ENCODE measurements around the gene KIF13A. TPM values are rescaled to one million over a fixed set of nuclear protein-coding genes. Genes with fewer than 3 reads are reported as not detected.
"Not testable (repeated sequence)": the region's sequence is repeated elsewhere in the genome, so short reads cannot be mapped to it uniquely, and the experiment has no call there.

Gene KIF13A
- total RNA-seq, 4 donors from 2014 or later = 39.6 to 51.6 (median 43.2) TPM

DNA sequence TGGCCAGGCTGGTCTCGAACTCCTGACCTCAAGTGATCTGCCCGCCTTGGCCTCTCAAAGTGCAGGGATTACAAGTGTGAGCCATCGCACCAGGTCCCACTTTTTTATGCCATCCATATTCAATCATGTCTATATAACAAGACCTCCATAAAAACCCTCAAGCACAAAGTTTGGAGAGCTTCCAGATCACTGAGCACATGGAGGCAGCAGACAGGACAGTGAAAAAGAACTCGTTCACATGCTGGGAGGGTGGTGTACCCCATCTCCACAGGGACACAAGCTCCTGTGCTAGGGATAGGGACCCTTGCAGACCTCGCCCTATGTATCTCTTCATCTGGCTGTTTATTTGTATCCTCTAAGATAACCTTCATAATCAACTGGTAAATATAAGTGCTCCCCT, 30.3 kb downstream of the KIF13A start:
- H3K4me3 ChIP-seq = no peak overlapping the region
- peaks cover 0 to 3% (median 0%) of the 10 kb centered on the region in 4 donors for H3K4me1 ChIP-seq
- DNase-seq = no peak
- no peak overlapping the region for H3K27ac ChIP-seq
- TF ChIP-seq, protein P1, sequence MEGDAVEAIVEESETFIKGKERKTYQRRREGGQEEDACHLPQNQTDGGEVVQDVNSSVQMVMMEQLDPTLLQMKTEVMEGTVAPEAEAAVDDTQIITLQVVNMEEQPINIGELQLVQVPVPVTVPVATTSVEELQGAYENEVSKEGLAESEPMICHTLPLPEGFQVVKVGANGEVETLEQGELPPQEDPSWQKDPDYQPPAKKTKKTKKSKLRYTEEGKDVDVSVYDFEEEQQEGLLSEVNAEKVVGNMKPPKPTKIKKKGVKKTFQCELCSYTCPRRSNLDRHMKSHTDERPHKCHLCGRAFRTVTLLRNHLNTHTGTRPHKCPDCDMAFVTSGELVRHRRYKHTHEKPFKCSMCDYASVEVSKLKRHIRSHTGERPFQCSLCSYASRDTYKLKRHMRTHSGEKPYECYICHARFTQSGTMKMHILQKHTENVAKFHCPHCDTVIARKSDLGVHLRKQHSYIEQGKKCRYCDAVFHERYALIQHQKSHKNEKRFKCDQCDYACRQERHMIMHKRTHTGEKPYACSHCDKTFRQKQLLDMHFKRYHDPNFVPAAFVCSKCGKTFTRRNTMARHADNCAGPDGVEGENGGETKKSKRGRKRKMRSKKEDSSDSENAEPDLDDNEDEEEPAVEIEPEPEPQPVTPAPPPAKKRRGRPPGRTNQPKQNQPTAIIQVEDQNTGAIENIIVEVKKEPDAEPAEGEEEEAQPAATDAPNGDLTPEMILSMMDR (IDR thresholded peaks at IDR 0.05) = no peak
- TF ChIP-seq POLR2A (IDR thresholded peaks at IDR 0.05) = no peak
- no peaks in the 10 kb centered on the region for H3K36me3 ChIP-seq
- H3K9me3 ChIP-seq = no peaks in the 10 kb centered on the region
- H3K27me3 ChIP-seq = no peaks in the 10 kb centered on the region

DNA sequence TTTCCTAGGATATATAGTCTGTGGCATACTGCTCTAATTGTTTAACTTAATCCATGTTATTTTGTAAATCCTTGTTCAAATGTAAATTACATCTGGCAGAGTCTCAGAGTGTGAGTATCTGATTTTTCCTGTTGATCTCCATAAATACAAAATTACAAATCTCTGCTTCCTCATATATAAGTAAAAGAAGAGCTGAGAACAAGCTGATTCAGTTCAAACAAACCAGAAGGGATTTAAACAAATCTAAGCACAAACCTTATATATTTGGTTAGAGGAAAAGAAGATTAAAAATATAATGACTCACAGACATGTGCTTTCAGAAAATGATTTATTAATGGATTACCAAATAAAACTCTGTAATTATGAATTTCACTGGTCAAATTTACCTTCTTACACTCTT, 37.3 kb downstream of the KIF13A start:
- Histone ChIP-seq H3K4me1 (no peaks in the 10 kb centered on the region), H3K27me3 (no peaks in the 10 kb centered on the region), H3K9me3 (no peaks in the 10 kb centered on the region), H3K36me3 (no peaks in the 10 kb centered on the region), H3K27ac (no peak overlapping the region), H3K4me3 (no peak overlapping the region)
- no peak for DNase-seq
- TF ChIP-seq, protein P1 (IDR thresholded peaks at IDR 0.05) = no peak
- TF ChIP-seq POLR2A (IDR thresholded peaks at IDR 0.05) = no peak

GRCh38 chr6:17949168-17949567, 38.3 kb downstream of the KIF13A start:
- Histone ChIP-seq H3K36me3 (no peaks in the 10 kb centered on the region), H3K27me3 (no peaks in the 10 kb centered on the region), H3K27ac (no peak overlapping the region), H3K4me3 (no peak overlapping the region), H3K9me3 (no peaks in the 10 kb centered on the region), H3K4me1 (no peaks in the 10 kb centered on the region)
- TF ChIP-seq, protein P1 (IDR thresholded peaks at IDR 0.05) = no peak
- no peak for TF ChIP-seq POLR2A (IDR thresholded peaks at IDR 0.05)
- no peak for DNase-seq

DNA sequence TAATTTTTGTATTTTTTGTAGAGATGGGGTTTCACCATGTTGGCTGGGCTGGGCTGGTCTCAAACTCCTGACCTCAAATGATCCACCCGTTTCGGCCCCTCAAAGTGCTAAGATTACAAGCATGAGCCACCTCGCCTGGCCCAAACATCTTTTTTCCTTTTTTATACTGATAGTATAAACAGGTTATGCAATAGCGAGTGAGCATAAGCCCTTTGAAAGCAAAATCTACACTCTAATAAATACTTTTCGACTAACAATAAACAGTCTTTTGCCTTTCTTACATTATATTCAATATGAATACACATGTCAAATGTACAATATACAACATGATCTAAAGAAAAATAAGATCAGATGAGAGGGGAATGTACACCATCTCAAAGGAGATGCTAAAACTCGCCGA, 38.7 kb downstream of the KIF13A start:
- no peaks in the 10 kb centered on the region for H3K4me1 ChIP-seq
- no peak for DNase-seq
- H3K27ac ChIP-seq = no peak overlapping the region
- H3K4me3 ChIP-seq = no peak overlapping the region
- H3K27me3 ChIP-seq = no peaks in the 10 kb centered on the region
- TF ChIP-seq, protein P1 (IDR thresholded peaks at IDR 0.05) = no peak
- no peak for TF ChIP-seq POLR2A (IDR thresholded peaks at IDR 0.05)
- no peaks in the 10 kb centered on the region for H3K36me3 ChIP-seq
- no peaks in the 10 kb centered on the region for H3K9me3 ChIP-seq

DNA sequence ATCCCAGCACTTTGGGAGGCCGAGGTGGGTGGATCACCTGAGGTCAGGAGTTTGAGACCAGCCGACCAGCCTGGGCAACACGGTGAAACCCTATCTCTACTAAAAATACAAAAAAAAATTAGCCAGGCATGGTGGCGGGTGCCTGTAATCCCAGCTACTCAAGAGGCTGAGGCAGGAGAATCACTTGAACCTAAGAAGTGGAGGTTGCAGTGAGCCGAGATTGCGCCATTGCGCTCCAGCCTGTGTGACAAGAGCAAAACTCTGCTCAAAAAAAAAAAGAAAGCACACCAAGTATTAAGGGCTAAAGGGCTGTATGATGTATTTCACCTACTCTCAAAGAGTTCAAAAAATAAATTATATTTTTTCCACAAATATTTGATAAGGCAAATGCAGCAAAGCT, 39.9 kb downstream of the KIF13A start:
- H3K9me3 ChIP-seq, H3K36me3 ChIP-seq, H3K27me3 ChIP-seq, H3K4me1 ChIP-seq, H3K4me3 ChIP-seq, DNase-seq, H3K27ac ChIP-seq: not testable (repeated sequence)

DNA sequence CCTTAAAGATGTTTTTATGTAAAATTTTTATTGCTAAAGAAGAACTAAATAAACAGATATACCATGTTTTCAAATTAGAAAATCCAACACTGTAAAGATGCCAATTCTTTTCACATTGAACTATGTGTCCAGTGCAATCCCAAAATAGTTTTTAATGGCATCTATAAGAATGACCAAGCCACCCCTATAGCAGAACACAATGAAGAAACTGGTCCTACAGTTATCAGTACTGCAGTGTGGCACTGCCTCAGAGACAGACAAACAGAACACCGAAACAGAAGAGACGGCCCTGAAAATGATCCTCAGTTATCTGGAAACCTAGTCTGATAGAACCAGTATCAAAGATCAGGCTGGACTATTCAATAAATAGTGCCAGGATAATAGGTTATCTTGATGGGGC, 41.9 kb downstream of the KIF13A start:
- Histone ChIP-seq H3K27me3 (no peaks in the 10 kb centered on the region), H3K36me3 (no peaks in the 10 kb centered on the region), H3K9me3 (no peaks in the 10 kb centered on the region), H3K4me3 (no peak overlapping the region), H3K27ac (no peak overlapping the region), H3K4me1 (no peaks in the 10 kb centered on the region)
- TF ChIP-seq, protein P1 (IDR thresholded peaks at IDR 0.05) = no peak
- TF ChIP-seq POLR2A (IDR thresholded peaks at IDR 0.05) = no peak
- no peak for DNase-seq

Measured in Peyer's patch (tissue), 4 donors.